HG02610 (cell line): Measurements from ENCODE around the gene CABP7.
"Not testable (repeated sequence)": the region's sequence is repeated elsewhere in the genome, so short reads cannot be mapped to it uniquely, and the experiment has no call there.

ENCODE experiments used
- ATAC-seq: cut with Tn5 transposase; IDR thresholded peaks from one replicate; pipeline ENCODE4 v1.9.1; 2021; ENCODE audit warnings: mild to moderate bottlenecking, moderate library complexity; ENCODE audit not compliant: unreplicated experiment

CABP7 gene

GRCh38 chr22:29744902-29745301, 25.1 kb downstream of the CABP7 start:
- no peak for ATAC-seq

GRCh38 chr22:29747832-29748231, 28.0 kb downstream of the CABP7 start:
- ATAC-seq = no peak

- ATAC-seq = no peak
Observed at GRCh38 chr22:29748248-29748893, 28.6 kb downstream of the CABP7 start.

GRCh38 chr22:29750029-29750428, 30.2 kb downstream of the CABP7 start:
- no peak for ATAC-seq

GRCh38 chr22:29750559-29751538, 31.0 kb downstream of the CABP7 start:
- no peak for ATAC-seq

- no peak for ATAC-seq
Observed at GRCh38 chr22:29751669-29752068, 31.9 kb downstream of the CABP7 start.

GRCh38 chr22:29753808-29754657, 34.2 kb downstream of the CABP7 start:
- no peak for ATAC-seq

- ATAC-seq = not testable (repeated sequence)
Observed at GRCh38 chr22:29754658-29755395, 35.0 kb downstream of the CABP7 start.

GRCh38 chr22:29755889-29756288, 36.1 kb downstream of the CABP7 start:
- ATAC-seq = no peak

GRCh38 chr22:29756341-29756740, 36.5 kb downstream of the CABP7 start:
- no peak for ATAC-seq

GRCh38 chr22:29757096-29757495, 37.3 kb downstream of the CABP7 start:
- no peak for ATAC-seq

- ATAC-seq = no peak
Observed at GRCh38 chr22:29758068-29758622, 38.3 kb downstream of the CABP7 start.

- ATAC-seq = no peak
Observed at GRCh38 chr22:29758959-29759358, 39.2 kb downstream of the CABP7 start.

GRCh38 chr22:29762263-29762662, 42.5 kb downstream of the CABP7 start:
- ATAC-seq = no peak

GRCh38 chr22:29765905-29766631, 46.3 kb downstream of the CABP7 start:
- peak; percentile 13 for ATAC-seq

GRCh38 chr22:29766632-29767170, 46.9 kb downstream of the CABP7 start, which contains the start of gene ZMAT5:
Gene ZMAT5 (minus strand): TSS chr22:29767007. CDS start chr22:29748544, 18,463 bp downstream.
- peak; percentile 88 for ATAC-seq

GRCh38 chr22:29767171-29768051, 47.6 kb downstream of the CABP7 start, which contains the start of gene UQCR10:
Gene UQCR10 (plus strand): TSS chr22:29767369. CDS start chr22:29767399, 30 bp downstream.
- ATAC-seq = peak; percentile 67
